K562 (cell line): ENCODE data around the gene ARAP1. TPM values are rescaled to one million over a fixed set of nuclear protein-coding genes. Genes with fewer than 3 reads are reported as not detected.

Experiments used
- CTCFL ChIP-seq: IDR thresholded peaks from 2 replicates; pipeline ENCODE4 v1.6.1; 2011; ENCODE audit warnings: borderline replicate concordance, low read depth, mild to moderate bottlenecking, moderate library complexity, low read length; ENCODE audit not compliant: insufficient read depth, poor library complexity, severe bottlenecking
- ERF ChIP-seq: fragments of 450-650 bp; formaldehyde crosslinking; IDR thresholded peaks from 2 replicates; pipeline ENCODE4 v1.4.0; 2020; ENCODE audit warnings: mild to moderate bottlenecking, mixed read lengths
- ETS2 ChIP-seq: IDR thresholded peaks from 2 replicates; pipeline ENCODE4 v1.6.1; 2016; ENCODE audit warnings: borderline replicate concordance, missing genetic modification characterization, mild to moderate bottlenecking, moderate library complexity, missing compliant biosample characterization; ENCODE audit not compliant: poor library complexity, severe bottlenecking
- MYC ChIP-seq, 2 experiments: fragments of 250-450 bp in 1 of 2; sonication (Bioruptor Pico) in 1 of 2; IDR thresholded peaks; 2 replicates each; pipeline versions ENCODE4 v1.5.1 to v1.6.1; 2012 to 2021; ENCODE audit warnings: low read depth in 2 of 2, borderline replicate concordance in 1 of 2, improper control_type of control experiment in 1 of 2, low read length in 1 of 2, mild to moderate bottlenecking in 1 of 2, moderate library complexity in 1 of 2
- PHB ChIP-seq: fragments of 250-450 bp; sonication (Bioruptor Pico); IDR thresholded peaks from 2 replicates; pipeline ENCODE4 v1.5.0; 2021
- SAP30 ChIP-seq: fragments of 200-600 bp; sonication (generic); IDR thresholded peaks from 2 replicates; pipeline ENCODE4 v1.6.1; 2012; ENCODE audit warnings: borderline replicate concordance, low read depth, mild to moderate bottlenecking, moderate library complexity, low read length, control low read depth, inconsistent platforms; ENCODE audit not compliant: insufficient read depth, poor library complexity, severe bottlenecking
- ZBTB40 ChIP-seq, 2 experiments: fragments of 450-650 bp in 1 of 2; sonication (generic) in 1 of 2; formaldehyde crosslinking in 1 of 2; IDR thresholded peaks; 2 replicates each; pipeline versions ENCODE4 v1.7.1 to v1.9.0; 2016 to 2022; ENCODE audit warnings: inconsistent platforms in 1 of 2, mild to moderate bottlenecking in 1 of 2, missing genetic modification reagents in 1 of 2
- ZHX1 ChIP-seq: fragments of 150-350 bp; conservative IDR thresholded peaks from 2 replicates; pipeline ENCODE4 v1.6.1; 2014; ENCODE audit warnings: low read length
- ZNF311 ChIP-seq: fragments of 250-450 bp; sonication (Bioruptor Pico); IDR thresholded peaks from 2 replicates; pipeline ENCODE4 v1.4.0; 2020; ENCODE audit warnings: mild to moderate bottlenecking, moderate library complexity
- polyA plus RNA-seq, 8 experiments: library from polyadenylated mRNA; depleted of rRNA in 4 of 8; stranded (reverse) in 5 of 8; unstranded in 3 of 8; fragments of >200 nt; fragmentation: Nextera tagmentation in 2 of 8; fragmentation: Illumina TruSeq in 1 of 8; extraction: Ambion mirVana in 2 of 8; extraction: Trizol in 1 of 8; gene quantifications; 2 replicates each; pipeline versions ENCODE4 v1.2.1 to v1.2.3, GENCODE V29; 2011 to 2014; ENCODE audit warnings: inconsistent platforms in 1 of 8, missing spikeins in 1 of 8
- total RNA-seq, 7 experiments: library from RNA; depleted of rRNA in 6 of 7; stranded (reverse); fragments of >200 nt in 6 of 7; fragmentation: Illumina TruSeq in 2 of 7; extraction: Trizol in 2 of 7; gene quantifications; 2 replicates each; pipeline versions ENCODE4 v1.2.1 to v1.2.3, GENCODE V29; 2011 to 2021; ENCODE audit warnings: low replicate concordance in 1 of 7

The ARAP1 gene
- total and polyA plus RNA-seq, 9 of the 15 experiments (the other 6 are each of a cell fraction or from before 2014, with no cell fraction given): 0.23 to 67.0 (median 24.6) TPM

- TF ChIP-seq ZBTB40 (IDR thresholded peaks at IDR 0.05): peak; percentile 59; the same call in 1 of the 2 replicates
- no peak for TF ChIP-seq ZBTB40 (CRISPR knock-in tag; IDR thresholded peaks at IDR 0.05)
- peak; percentile 84; the same call in 1 of the 2 replicates for TF ChIP-seq ZHX1
- no peak for TF ChIP-seq PHB (CRISPR knock-in tag)
- TF ChIP-seq SAP30: peak; percentile 22
- no peak for TF ChIP-seq ETS2 (tag)
- peak; percentile 47 for TF ChIP-seq MYC (IDR thresholded peaks at IDR 0.05; ENCODE audit: low read depth, low read length)
- peak; percentile 60; the same call in 1 of the 2 replicates for TF ChIP-seq MYC (CRISPR knock-in tag; IDR thresholded peaks at IDR 0.05; ENCODE audit: borderline replicate concordance, low read depth)
- TF ChIP-seq ERF (CRISPR knock-in tag): 0 out of 2 replicates have a peak, but pooled peaks have one; percentile 66
- TF ChIP-seq ZNF311: no peak
- TF ChIP-seq CTCFL: peak; percentile 94
Observed at GRCh38 chr11:72793425-72794367, 41.5 kb upstream of the ARAP1 start, which contains the start of gene STARD10 (continued).
